Embryonic facial prominence (tissue), 1 donor: Measurements from ENCODE around the gene NDUFV1.

ENCODE experiments used
- DNase-seq: peaks from one replicate; pipeline ENCODE4 v3.0.0-alpha.2; 2016; ENCODE audit errors: extremely low spot score

Gene NDUFV1

GRCh38 chr11:67640021-67640757 lies 33.5 kb downstream of the NDUFV1 start:
- DNase-seq, result no peak

- DNase-seq, result no peak
Observed at GRCh38 chr11:67640758-67641337, 34.1 kb downstream of the NDUFV1 start.

GRCh38 chr11:67641338-67642172 lies 34.8 kb downstream of the NDUFV1 start:
- no peak for DNase-seq

- no peak for DNase-seq
Observed at GRCh38 chr11:67642173-67643120, 35.7 kb downstream of the NDUFV1 start.

GRCh38 chr11:67644042-67644441 lies 37.3 kb downstream of the NDUFV1 start:
- DNase-seq, result no peak

GRCh38 chr11:67644472-67645418 lies 38.0 kb downstream of the NDUFV1 start:
- no peak for DNase-seq

GRCh38 chr11:67645521-67646461 lies 39.1 kb downstream of the NDUFV1 start:
- DNase-seq, result no peak

GRCh38 chr11:67646535-67647336 lies 40.0 kb downstream of the NDUFV1 start:
- no peak for DNase-seq

- DNase-seq, result no peak
Observed at GRCh38 chr11:67647471-67647870, 40.7 kb downstream of the NDUFV1 start.

- DNase-seq, result no peak
Observed at GRCh38 chr11:67648140-67648795, 41.5 kb downstream of the NDUFV1 start.

GRCh38 chr11:67648796-67649613 lies 42.3 kb downstream of the NDUFV1 start:
- DNase-seq, result no peak

GRCh38 chr11:67649634-67650510 lies 43.1 kb downstream of the NDUFV1 start:
- no peak for DNase-seq

GRCh38 chr11:67651976-67652781 lies 45.4 kb downstream of the NDUFV1 start:
- no peak for DNase-seq

- DNase-seq, result no peak
Observed at GRCh38 chr11:67652965-67653845, 46.5 kb downstream of the NDUFV1 start.
